Ovary (tissue), 9 donors: Measurements from ENCODE around the gene PAPLN. TPM values are rescaled to one million over a fixed set of nuclear protein-coding genes. Genes with fewer than 3 reads are reported as not detected.

Experiments
- DNase-seq, 5 donors: peaks; one replicate each; pipeline ENCODE4 v3.0.0-alpha.2; 2019 to 2020
- H3K27ac ChIP-seq, 2 donors: fragments of 200-600 bp; one replicate each; pipeline versions ENCODE4 v1.5.1 to v1.8.0; 2019 to 2022
- H3K27me3 ChIP-seq: fragments of 200-600 bp; one replicate; pipeline ENCODE4 v1.8.0; 2022
- H3K36me3 ChIP-seq: fragments of 200-600 bp; sonication (generic); one replicate; pipeline ENCODE4 v1.5.1; 2019
- H3K4me1 ChIP-seq: one replicate; pipeline ENCODE4 v1.8.1; 2013; ENCODE audit warnings: mild to moderate bottlenecking, moderate library complexity; ENCODE audit not compliant: insufficient read depth
- H3K4me3 ChIP-seq: fragments of 200-600 bp; sonication (generic); one replicate; pipeline ENCODE4 v1.5.1; 2017
- H3K9me3 ChIP-seq, 2 donors: fragments of 200-600 bp in 1 of 2; sonication (generic) in 1 of 2; one replicate each; pipeline versions ENCODE4 v1.5.1 to v1.8.1; 2013 to 2019; ENCODE audit warnings: mild to moderate bottlenecking in 1 of 2, moderate library complexity in 1 of 2
- EP300 ChIP-seq: sonication (generic); formaldehyde crosslinking; IDR thresholded peaks from one replicate; pipeline ENCODE4 v1.6.1; 2017; ENCODE audit warnings: antibody characterized with exemption
- POLR2A ChIP-seq: fragments of 450-650 bp; IDR thresholded peaks from one replicate; pipeline ENCODE4 v1.6.1; 2017; ENCODE audit warnings: antibody characterized with exemption, mild to moderate bottlenecking, moderate library complexity
- WGBS, 3 donors: extraction: QIAGEN DNeasy Blood & Tissue Kit in 1 of 3; methylation state at CpG; one replicate each; pipeline versions ENCODE4 v1.1.5 to v1.1.7; 2013 to 2017; 5-methylcytosine and 5-hydroxymethylcytosine counted together
- intact Hi-C, 4 donors: fragments of 100-400 bp; cut with DNase I; formaldehyde crosslinking; loops; one replicate each; pipeline versions ENCODE4 v1.11.0 to v1.15.1; 2022 to 2023
- polyA plus RNA-seq, 2 donors: library from polyadenylated mRNA; stranded (reverse); fragments of 200-250 nt in 1 of 2; fragments of 350-450 nt in 1 of 2; fragmentation: Illumina TruSeq in 1 of 2; extraction: RNeasy Lipid Tissue Mini Kit (QIAGEN cat#74804) in 1 of 2; gene quantifications; one replicate each; pipeline ENCODE4 v1.2.3, GENCODE V29; 2013 to 2014
- small RNA-seq: library from RNA; depleted of rRNA; stranded (forward); fragments of <200 nt; gene quantifications from one replicate; pipeline ENCODE3, GENCODE V24; 2016
- total RNA-seq, 7 donors: library from RNA; depleted of rRNA in 2 of 7; stranded (reverse); fragments of >200 nt in 2 of 7; fragmentation: NEBNext Ultra II Directional in 3 of 7; extraction: Animal tissue kit (Norgen Biotek cat#: 25700) in 3 of 7; gene quantifications; one replicate each; pipeline versions ENCODE4 v1.1.0 to v1.2.4, GENCODE V29; 2016 to 2023
- TF ChIP-seq, protein P1 (sequence below), 3 donors: fragments of 450-650 bp in 2 of 3; fragments of 200-600 bp in 1 of 3; IDR thresholded peaks; one replicate each; pipeline versions ENCODE4 v1.5.1 to v1.8.0; 2016 to 2022; ENCODE audit warnings: antibody characterized with exemption in 3 of 3, mild to moderate bottlenecking in 1 of 3
- donor health status: DM: no; HTN: no; CAD: no; lungs with moderate emphysema.
- donor health status: DM: no; HTN: no; CAD: no.
- donor health status: Bipolar disorder and iron deficiency.
- donor health status: DM: yes; HTN: yes; CAD: no.
- donor health status: DM: no; HTN: no; CAD: no.
- donor health status: DM: yes; HTN: yes; CAD: no.

Gene PAPLN
- total and polyA plus RNA-seq, 9 donors = 4.6 to 35.4 (median 18.3) TPM

DNA sequence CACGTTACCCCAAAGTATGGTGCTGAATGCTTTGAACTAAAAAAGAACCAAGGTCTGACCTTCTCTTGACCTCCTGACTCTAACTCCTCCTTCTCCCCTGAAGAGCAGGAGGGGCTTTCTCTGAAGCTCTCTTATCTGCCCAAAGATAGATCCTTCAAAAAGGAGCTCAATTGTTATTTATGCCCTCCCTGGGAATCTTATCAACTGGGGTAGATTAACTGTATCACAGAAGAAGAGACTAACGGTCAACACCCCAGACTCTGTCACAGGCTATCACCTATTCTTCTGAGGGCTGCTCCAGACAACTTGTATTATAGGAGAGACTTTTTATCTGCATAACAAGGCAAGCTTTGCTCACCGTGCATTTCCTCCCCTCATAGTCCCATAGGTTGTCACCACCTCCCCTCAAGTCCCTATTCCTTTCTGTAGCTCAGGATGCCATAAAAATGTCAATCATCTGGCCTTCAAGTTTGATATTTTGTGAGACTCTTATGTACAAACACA, 86.6 kb downstream of the PAPLN start:
- Histone ChIP-seq H3K9me3 (no peaks in the 10 kb centered on the region), H3K27ac (no peak overlapping the region), H3K4me3 (no peak overlapping the region), H3K4me1 (no peaks in the 10 kb centered on the region), H3K27me3 (no peaks in the 10 kb centered on the region), H3K36me3 (no peaks in the 10 kb centered on the region)
- DNase-seq = no peak
- intact Hi-C loops = no loop called here
- TF ChIP-seq, protein P1, sequence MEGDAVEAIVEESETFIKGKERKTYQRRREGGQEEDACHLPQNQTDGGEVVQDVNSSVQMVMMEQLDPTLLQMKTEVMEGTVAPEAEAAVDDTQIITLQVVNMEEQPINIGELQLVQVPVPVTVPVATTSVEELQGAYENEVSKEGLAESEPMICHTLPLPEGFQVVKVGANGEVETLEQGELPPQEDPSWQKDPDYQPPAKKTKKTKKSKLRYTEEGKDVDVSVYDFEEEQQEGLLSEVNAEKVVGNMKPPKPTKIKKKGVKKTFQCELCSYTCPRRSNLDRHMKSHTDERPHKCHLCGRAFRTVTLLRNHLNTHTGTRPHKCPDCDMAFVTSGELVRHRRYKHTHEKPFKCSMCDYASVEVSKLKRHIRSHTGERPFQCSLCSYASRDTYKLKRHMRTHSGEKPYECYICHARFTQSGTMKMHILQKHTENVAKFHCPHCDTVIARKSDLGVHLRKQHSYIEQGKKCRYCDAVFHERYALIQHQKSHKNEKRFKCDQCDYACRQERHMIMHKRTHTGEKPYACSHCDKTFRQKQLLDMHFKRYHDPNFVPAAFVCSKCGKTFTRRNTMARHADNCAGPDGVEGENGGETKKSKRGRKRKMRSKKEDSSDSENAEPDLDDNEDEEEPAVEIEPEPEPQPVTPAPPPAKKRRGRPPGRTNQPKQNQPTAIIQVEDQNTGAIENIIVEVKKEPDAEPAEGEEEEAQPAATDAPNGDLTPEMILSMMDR (IDR thresholded peaks at IDR 0.05) = no peak
- no peak for TF ChIP-seq POLR2A
- TF ChIP-seq EP300 = no peak
- WGBS, 3 donors = 50 to 60% (median 59%) methylated on average over 3 of the region's 3 CpGs

Small RNA genes lying within 50 kb of the gene (small RNA-seq; reads per million reads assigned to genes)
- gene AC004858.1 (not detected), gene RNU6-419P (not detected)

Other genes with a start within 250 kb of the PAPLN start
- 10 to 100 TPM in 6 of 7 donors, 1 to 10 TPM in 1; 8.6 to 15.9 (median 12.3) TPM for gene ZFYVE1, start 210.4 kb upstream of the PAPLN start, total RNA-seq
- gene ZFYVE1, start 210.4 kb upstream of the PAPLN start, polyA plus RNA-seq = 10 to 100 TPM in 1 of 2 donors, 1 to 10 TPM in 1; 8.8 to 17.6 TPM
- 10 to 100 TPM; 38.6 to 81.0 (median 61.1) TPM for gene RBM25, start 179.0 kb upstream of the PAPLN start, total RNA-seq
- gene RBM25, start 179.0 kb upstream of the PAPLN start, polyA plus RNA-seq = 10 to 100 TPM; 29.1 to 67.3 TPM
- gene PSEN1, start 101.0 kb upstream of the PAPLN start, total RNA-seq = 10 to 100 TPM; 33.4 to 48.8 (median 44.0) TPM
- 10 to 100 TPM; 21.7 to 73.1 TPM for gene PSEN1, start 101.0 kb upstream of the PAPLN start, polyA plus RNA-seq
- gene NUMB, start 221.0 kb downstream of the PAPLN start, total RNA-seq = 10 to 100 TPM; 35.4 to 70.6 (median 67.6) TPM
- gene NUMB, start 221.0 kb downstream of the PAPLN start, polyA plus RNA-seq = 10 to 100 TPM; 32.9 to 78.2 TPM